H9 (cell line): Measurements from ENCODE around the gene KIAA1614. TPM values are rescaled to one million over a fixed set of nuclear protein-coding genes. Genes with fewer than 3 reads are reported as not detected.

ENCODE experiments used
- DNase-seq: peaks from one replicate; pipeline ENCODE4 v3.0.0-alpha.2; 2017
- H2AFZ ChIP-seq: one replicate; pipeline ENCODE4 v1.6.1; 2013; ENCODE audit warnings: mild to moderate bottlenecking, low read length, control low read depth, moderate library complexity
- H2AK5ac ChIP-seq: 2 replicates; pipeline ENCODE4 v1.6.1; 2013; ENCODE audit warnings: low read length, control low read depth, mixed read lengths; ENCODE audit not compliant: insufficient read length
- H2BK120ac ChIP-seq: one replicate; pipeline ENCODE4 v1.6.1; 2013; ENCODE audit warnings: low read depth, mild to moderate bottlenecking, low read length, control low read depth, inconsistent platforms; ENCODE audit not compliant: poor library complexity, severe bottlenecking
- H2BK12ac ChIP-seq: 2 replicates; pipeline ENCODE4 v1.6.1; 2013; ENCODE audit warnings: low read length, control low read depth, mixed read lengths, low read depth; ENCODE audit not compliant: insufficient read length
- H2BK15ac ChIP-seq: 2 replicates; pipeline ENCODE4 v1.6.1; 2013; ENCODE audit warnings: low read depth, low read length, control low read depth
- H2BK20ac ChIP-seq: one replicate; pipeline ENCODE4 v1.6.1; 2013; ENCODE audit warnings: low read depth, mild to moderate bottlenecking, low read length, control low read depth, inconsistent platforms; ENCODE audit not compliant: poor library complexity, severe bottlenecking
- H2BK5ac ChIP-seq: 2 replicates; pipeline ENCODE4 v1.6.1; 2013; ENCODE audit warnings: low read length, control low read depth, mixed read lengths; ENCODE audit not compliant: insufficient read length
- H3K14ac ChIP-seq: 2 replicates; pipeline ENCODE4 v1.6.1; 2013; ENCODE audit warnings: low read length, control low read depth; ENCODE audit not compliant: insufficient read depth
- H3K18ac ChIP-seq: 2 replicates; pipeline ENCODE4 v1.6.1; 2013; ENCODE audit warnings: low read depth, mild to moderate bottlenecking, mixed read lengths, low read length, control low read depth; ENCODE audit not compliant: insufficient read length
- H3K23ac ChIP-seq: 2 replicates; pipeline ENCODE4 v1.6.1; 2013; ENCODE audit warnings: low read length, control low read depth, mixed read lengths, low read depth; ENCODE audit not compliant: insufficient read length
- H3K23me2 ChIP-seq: 2 replicates; pipeline ENCODE4 v1.6.1; 2013; ENCODE audit warnings: low read depth, mild to moderate bottlenecking, mixed read lengths, low read length, control low read depth; ENCODE audit not compliant: insufficient read length, poor library complexity, severe bottlenecking
- H3K27ac ChIP-seq: 2 replicates; pipeline ENCODE4 v1.5.1; 2013; ENCODE audit warnings: low read length, control low read depth, mixed read lengths, low read depth; ENCODE audit not compliant: insufficient read length
- H3K27me3 ChIP-seq: 2 replicates; pipeline ENCODE4 v1.6.1; 2013; ENCODE audit warnings: low read length, control low read depth, inconsistent platforms; ENCODE audit not compliant: insufficient read depth
- H3K4ac ChIP-seq: 2 replicates; pipeline ENCODE4 v1.6.1; 2013; ENCODE audit warnings: low read depth, mild to moderate bottlenecking, control low read depth, inconsistent platforms, low read length, moderate library complexity
- H3K4me1 ChIP-seq: 2 replicates; pipeline ENCODE4 v1.6.1; 2013; ENCODE audit warnings: low read length, control low read depth, inconsistent platforms; ENCODE audit not compliant: insufficient read depth
- H3K4me2 ChIP-seq: 2 replicates; pipeline ENCODE4 v1.6.1; 2013; ENCODE audit warnings: low read length, control low read depth, mixed read lengths; ENCODE audit not compliant: insufficient read length, insufficient read depth
- H3K56ac ChIP-seq: 2 replicates; pipeline ENCODE4 v1.6.1; 2013; ENCODE audit warnings: low read depth, mild to moderate bottlenecking, mixed read lengths, low read length, control low read depth; ENCODE audit not compliant: insufficient read length
- H3K79me1 ChIP-seq: 2 replicates; pipeline ENCODE4 v1.6.1; 2013; ENCODE audit warnings: low read depth, mild to moderate bottlenecking, moderate library complexity, low read length, control low read depth, inconsistent platforms; ENCODE audit not compliant: insufficient read depth, poor library complexity, severe bottlenecking
- H3K79me2 ChIP-seq: 2 replicates; pipeline ENCODE4 v1.6.1; 2013; ENCODE audit warnings: low read length, control low read depth, inconsistent platforms; ENCODE audit not compliant: insufficient read depth
- H3K9ac ChIP-seq: 2 replicates; pipeline ENCODE4 v1.6.1; 2013; ENCODE audit warnings: low read length, control low read depth, mixed read lengths; ENCODE audit not compliant: insufficient read length; ENCODE audit errors: extremely low read depth
- H3K9me3 ChIP-seq: one replicate; pipeline ENCODE4 v1.6.1; 2013; ENCODE audit warnings: low read depth, low read length, inconsistent platforms; ENCODE audit not compliant: control insufficient read depth
- H3T11ph ChIP-seq: one replicate; pipeline ENCODE4 v1.6.1; 2013; ENCODE audit warnings: mild to moderate bottlenecking, low read length, control low read depth, inconsistent platforms
- H4K20me1 ChIP-seq: one replicate; pipeline ENCODE4 v1.6.1; 2013; ENCODE audit not compliant: control insufficient read depth, insufficient read length, insufficient read depth
- H4K5ac ChIP-seq: 2 replicates; pipeline ENCODE4 v1.6.1; 2013; ENCODE audit warnings: low read depth, mild to moderate bottlenecking, mixed read lengths, low read length, control low read depth; ENCODE audit not compliant: insufficient read length
- H4K8ac ChIP-seq: replicated peaks from 2 replicates; pipeline ENCODE4 v1.6.1; 2013; ENCODE audit warnings: low read length, control low read depth, mixed read lengths, low read depth; ENCODE audit not compliant: insufficient read length
- H4K91ac ChIP-seq: 2 replicates; pipeline ENCODE4 v1.6.1; 2013; ENCODE audit warnings: low read depth, mild to moderate bottlenecking, moderate library complexity, mixed read lengths, low read length, control low read depth; ENCODE audit not compliant: insufficient read length
- H3K27ac Mint-ChIP-seq, 3 experiments: 2 replicates in 2 of 3; 3 replicates in 1 of 3; pipeline ENCODE4 v1.8.0; 2020 to 2021; ENCODE audit warnings: mixed read lengths in 3 of 3, mild to moderate bottlenecking in 1 of 3, moderate library complexity in 1 of 3
- H3K27me3 Mint-ChIP-seq: 2 replicates; pipeline ENCODE4 v1.8.0; 2021; ENCODE audit warnings: low read depth, mild to moderate bottlenecking, moderate library complexity, mixed read lengths
- H3K36me3 Mint-ChIP-seq, 3 experiments: 2 replicates in 2 of 3; 3 replicates in 1 of 3; pipeline ENCODE4 v1.8.0; 2020 to 2021; ENCODE audit warnings: low read depth in 3 of 3, mixed read lengths in 3 of 3; ENCODE audit not compliant: insufficient read depth in 1 of 3
- H3K4me1 Mint-ChIP-seq, 2 experiments: 2 replicates each; pipeline ENCODE4 v1.8.0; 2020; ENCODE audit warnings: mixed read lengths in 2 of 2
- H3K4me3 Mint-ChIP-seq, 2 experiments: 2 replicates in 1 of 2; 3 replicates in 1 of 2; pipeline ENCODE4 v1.8.0; 2020 to 2021; ENCODE audit warnings: mild to moderate bottlenecking in 2 of 2, mixed read lengths in 2 of 2, moderate library complexity in 1 of 2
- H3K9me3 Mint-ChIP-seq, 2 experiments: 2 replicates in 1 of 2; 3 replicates in 1 of 2; pipeline ENCODE4 v1.8.0; 2020; ENCODE audit warnings: mild to moderate bottlenecking in 2 of 2, mixed read lengths in 2 of 2, moderate library complexity in 1 of 2
- whole genome bisulfite sequencing: extraction: QIAGEN DNeasy Blood & Tissue Kit; methylation state at CpG from one replicate; pipeline ENCODE4 v1.1.7; 2013; ENCODE audit warnings: missing lambda C conversion rate, low lambda C conversion rate, mixed read lengths; ENCODE audit not compliant: insufficient read length; ENCODE audit errors: extremely low coverage; 5-methylcytosine and 5-hydroxymethylcytosine counted together
- total RNA-seq: library from RNA; stranded (reverse); gene quantifications from 2 replicates; pipeline ENCODE4 v1.2.1, GENCODE V29; 2021
- TF ChIP-seq, protein P1 (sequence below): fragments of 200-600 bp; sonication (generic); conservative IDR thresholded peaks from 3 replicates; pipeline ENCODE4 v1.8.0; 2021; ENCODE audit warnings: antibody characterized with exemption, mild to moderate bottlenecking

Gene KIAA1614
- total RNA-seq, 1 experiment from 2014 or later, result 1.3 TPM

DNA sequence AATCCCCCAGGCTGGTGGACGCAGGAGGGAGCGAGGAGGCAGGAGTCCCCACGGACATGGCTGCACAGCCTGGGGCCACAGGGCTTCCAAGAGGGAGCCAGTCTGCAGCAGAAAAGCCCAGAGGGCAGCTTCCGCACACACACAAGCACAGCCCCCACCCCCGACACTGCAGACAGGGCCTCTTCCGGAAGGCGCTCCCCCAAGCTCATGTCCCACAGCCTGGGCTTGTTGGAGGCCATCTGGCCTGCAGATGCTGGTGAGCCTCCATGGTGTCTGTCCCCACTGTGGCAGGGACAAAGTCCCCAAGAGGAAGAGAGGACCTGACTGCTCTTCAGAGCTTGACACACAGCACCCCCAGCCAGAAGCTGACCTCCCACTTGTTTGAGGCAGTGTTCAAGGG, 13.4 kb upstream of the KIAA1614 start:
- H4K8ac ChIP-seq, result no peak overlapping the region
- no peak for DNase-seq
- H3K4me2 ChIP-seq, result no peak overlapping the region

More for the DNA sequence above, 13.4 kb upstream of the KIAA1614 start:
- Histone ChIP-seq H3K23me2 (no peaks in the 10 kb centered on the region), H3K9me3 (no peaks in the 10 kb centered on the region), H2BK15ac (no peak overlapping the region), H3K18ac (no peak overlapping the region), H3K79me1 (no peaks in the 10 kb centered on the region), H4K20me1 (no peaks in the 10 kb centered on the region), H3K9ac (no peak overlapping the region), H3K56ac (no peak overlapping the region), H3K27ac (no peak overlapping the region), H2BK12ac (no peak overlapping the region), H2BK20ac (no peak overlapping the region), H2AK5ac (no peak overlapping the region), H3K23ac (no peak overlapping the region), H2BK5ac (no peak overlapping the region), H3K4ac (no peak overlapping the region), H3T11ph (no peak overlapping the region), H2AFZ (no peak overlapping the region), H4K91ac (no peak overlapping the region), H3K27me3 (no peaks in the 10 kb centered on the region), H3K79me2 (no peaks in the 10 kb centered on the region), H2BK120ac (no peak overlapping the region), H3K4me1 (peaks cover 5% of the 10 kb centered on the region; the same call in 1 of the 2 replicates), H3K14ac (peak overlapping the region; percentile 26; the same call in 1 of the 2 replicates), H4K5ac (no peak overlapping the region)
- Mint-ChIP-seq H3K9me3 (no peaks in the 10 kb centered on the region; a peak in 1 of 5 replicates), H3K36me3 (no peaks in the 10 kb centered on the region; a peak in 1 of 7 replicates), H3K27ac (no peak overlapping the region), H3K27me3 (peaks cover 5% of the 10 kb centered on the region), H3K4me1 (peaks cover 14 to 25% of the 10 kb centered on the region in 2 experiments), H3K4me3 (no peak overlapping the region)
- TF ChIP-seq, protein P1, sequence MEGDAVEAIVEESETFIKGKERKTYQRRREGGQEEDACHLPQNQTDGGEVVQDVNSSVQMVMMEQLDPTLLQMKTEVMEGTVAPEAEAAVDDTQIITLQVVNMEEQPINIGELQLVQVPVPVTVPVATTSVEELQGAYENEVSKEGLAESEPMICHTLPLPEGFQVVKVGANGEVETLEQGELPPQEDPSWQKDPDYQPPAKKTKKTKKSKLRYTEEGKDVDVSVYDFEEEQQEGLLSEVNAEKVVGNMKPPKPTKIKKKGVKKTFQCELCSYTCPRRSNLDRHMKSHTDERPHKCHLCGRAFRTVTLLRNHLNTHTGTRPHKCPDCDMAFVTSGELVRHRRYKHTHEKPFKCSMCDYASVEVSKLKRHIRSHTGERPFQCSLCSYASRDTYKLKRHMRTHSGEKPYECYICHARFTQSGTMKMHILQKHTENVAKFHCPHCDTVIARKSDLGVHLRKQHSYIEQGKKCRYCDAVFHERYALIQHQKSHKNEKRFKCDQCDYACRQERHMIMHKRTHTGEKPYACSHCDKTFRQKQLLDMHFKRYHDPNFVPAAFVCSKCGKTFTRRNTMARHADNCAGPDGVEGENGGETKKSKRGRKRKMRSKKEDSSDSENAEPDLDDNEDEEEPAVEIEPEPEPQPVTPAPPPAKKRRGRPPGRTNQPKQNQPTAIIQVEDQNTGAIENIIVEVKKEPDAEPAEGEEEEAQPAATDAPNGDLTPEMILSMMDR, result no peak
- no CpG with 5 or more reads among the region's 7 CpGs for WGBS
